RPMI8226 (cell line): Measurements from ENCODE around the gene HIPK4.
"Not testable (repeated sequence)": the region's sequence is repeated elsewhere in the genome, so short reads cannot be mapped to it uniquely, and the experiment has no call there.

ENCODE experiments used
- DNase-seq: peaks from one replicate; pipeline ENCODE4 v3.0.0-alpha.2; 2015

HIPK4 gene

DNA sequence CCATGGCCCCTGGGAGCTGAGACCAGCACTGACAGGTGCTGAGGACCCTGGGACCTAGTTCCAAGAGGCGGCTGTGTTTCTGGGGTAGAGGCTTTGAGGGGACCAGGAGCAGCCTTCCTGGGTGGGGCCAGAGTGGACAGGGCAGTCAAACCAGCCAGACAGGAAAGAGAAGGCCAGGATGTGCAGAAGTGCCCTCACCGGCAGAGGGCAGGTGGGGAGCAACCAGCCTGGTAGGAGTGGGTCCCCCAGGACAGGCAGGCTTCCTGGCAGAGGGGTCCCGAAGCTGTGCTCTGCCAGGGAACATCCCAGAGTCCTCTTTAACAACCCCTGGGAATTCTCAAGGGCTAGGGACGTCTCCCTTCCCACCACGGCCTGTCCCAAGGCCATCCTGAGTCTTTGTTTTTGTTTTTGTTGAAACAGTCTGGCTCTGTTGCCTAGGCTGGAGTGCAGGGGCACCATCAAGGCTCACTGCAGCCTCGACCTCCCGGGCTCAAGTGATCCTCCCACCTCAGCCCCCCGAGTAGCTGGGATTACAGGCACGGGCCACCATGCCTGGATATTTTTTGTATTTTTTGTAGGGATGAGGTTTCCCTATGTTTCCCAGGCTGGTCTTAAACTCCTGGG is 3.0 kb upstream of the HIPK4 start:
- no peak for DNase-seq

DNA sequence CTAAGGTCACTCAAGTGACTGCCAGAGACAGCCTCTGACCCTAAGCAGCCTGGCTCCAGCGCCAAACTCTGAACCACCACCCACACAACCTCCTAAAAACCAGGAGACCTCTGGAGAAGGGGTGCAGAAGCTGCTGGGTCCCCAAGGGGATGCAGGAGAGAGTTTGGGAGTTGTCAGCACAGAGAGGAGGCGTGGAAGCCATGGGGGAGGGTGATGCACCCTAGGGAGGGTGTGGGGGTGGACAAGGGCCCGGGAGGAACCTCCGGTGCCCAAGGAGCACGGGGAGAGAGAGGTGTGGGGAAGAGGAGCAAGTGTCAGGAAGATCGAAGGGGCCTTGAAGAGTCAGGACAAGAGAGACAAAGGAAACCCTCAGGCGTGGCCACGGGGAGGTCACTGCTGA is 2.1 kb upstream of the HIPK4 start:
- DNase-seq, result no peak

DNA sequence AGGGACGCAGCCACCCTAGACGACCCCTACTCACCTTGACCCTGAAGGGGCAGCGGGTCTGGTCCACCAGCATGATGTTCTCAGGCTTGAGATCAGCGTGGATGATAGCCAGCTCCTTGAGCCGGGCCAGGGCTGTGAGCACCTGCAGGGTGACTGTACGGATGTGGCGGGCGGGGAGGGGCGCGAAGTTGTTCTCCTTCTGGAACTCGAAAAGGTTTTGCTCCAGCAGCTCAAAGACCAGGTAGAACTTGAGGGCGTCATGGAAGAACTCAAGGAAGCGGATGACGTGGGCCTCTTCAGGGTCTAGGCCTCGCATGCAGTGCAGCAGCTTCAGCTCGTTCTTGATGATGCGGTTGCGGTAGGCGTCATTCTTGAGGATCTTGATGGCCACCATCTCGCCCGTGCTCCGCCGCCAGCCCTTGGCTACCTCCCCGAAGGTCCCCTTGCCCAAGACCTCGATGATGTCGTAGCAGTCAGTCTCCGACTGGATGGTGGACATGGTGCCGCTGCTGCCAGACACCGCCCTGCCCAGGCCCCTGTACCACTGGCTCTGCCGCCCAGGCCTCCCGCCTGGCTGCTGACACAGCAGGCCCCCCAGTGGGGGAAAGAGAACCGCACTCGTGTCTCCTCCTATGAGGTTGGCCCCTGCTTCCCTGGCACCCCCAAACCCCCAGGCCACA is 437 bp downstream of the HIPK4 start:
- DNase-seq, result no peak

- no peak for DNase-seq
Observed at GRCh38 chr19:40388481-40388880, 1.5 kb downstream of the HIPK4 start.

DNA sequence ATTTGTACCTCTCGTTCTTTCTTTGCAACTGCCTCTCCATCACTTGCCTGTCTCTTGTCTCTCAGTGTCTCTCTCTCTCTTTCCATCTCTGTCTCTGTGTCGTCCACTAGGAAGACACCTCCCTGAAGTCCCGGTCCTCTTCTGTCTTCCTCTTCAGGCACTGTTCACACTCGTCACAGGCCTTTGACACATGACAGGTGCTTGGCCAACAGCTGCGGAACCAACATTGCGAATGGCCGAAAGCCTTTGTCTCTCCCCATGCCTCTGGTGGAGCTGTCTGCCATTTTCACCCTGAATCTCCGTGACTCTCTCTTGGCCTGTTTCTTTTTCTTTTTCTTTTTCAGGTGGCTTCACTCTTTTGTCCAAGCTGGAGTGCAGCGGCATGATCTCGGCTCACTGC is 2.8 kb downstream of the HIPK4 start:
- DNase-seq, result no peak

DNA sequence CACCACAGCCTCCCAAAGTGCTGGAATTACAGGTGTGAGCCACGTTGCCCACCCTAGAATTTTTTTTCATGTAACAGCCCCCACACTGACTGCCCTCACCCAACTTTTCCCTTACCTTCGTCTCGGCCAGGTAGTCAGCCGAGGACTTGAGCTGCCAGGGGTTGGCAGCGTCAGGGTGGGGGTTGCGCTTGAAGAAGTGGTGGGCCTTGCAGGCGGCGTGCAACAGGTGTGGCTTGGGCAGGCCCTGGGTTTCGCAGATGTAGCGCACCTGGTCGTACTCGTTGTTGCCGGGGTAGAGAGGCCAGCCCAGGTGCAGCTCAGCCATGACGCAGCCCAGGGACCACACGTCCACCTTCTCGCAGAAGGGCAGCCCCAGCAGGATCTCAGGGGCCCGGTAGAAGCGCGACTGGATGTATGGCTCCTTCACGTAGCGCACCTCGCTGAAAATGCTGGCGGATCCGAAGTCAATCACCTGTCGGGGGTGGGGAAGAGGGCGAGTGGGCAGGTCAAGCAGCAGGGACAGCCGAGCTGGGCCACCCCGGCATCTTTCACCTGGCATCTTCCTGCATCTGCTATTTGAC is 6.2 kb downstream of the HIPK4 start:
- no peak for DNase-seq

- DNase-seq, result no peak
Observed at GRCh38 chr19:40381321-40381720, 8.7 kb downstream of the HIPK4 start.

DNA sequence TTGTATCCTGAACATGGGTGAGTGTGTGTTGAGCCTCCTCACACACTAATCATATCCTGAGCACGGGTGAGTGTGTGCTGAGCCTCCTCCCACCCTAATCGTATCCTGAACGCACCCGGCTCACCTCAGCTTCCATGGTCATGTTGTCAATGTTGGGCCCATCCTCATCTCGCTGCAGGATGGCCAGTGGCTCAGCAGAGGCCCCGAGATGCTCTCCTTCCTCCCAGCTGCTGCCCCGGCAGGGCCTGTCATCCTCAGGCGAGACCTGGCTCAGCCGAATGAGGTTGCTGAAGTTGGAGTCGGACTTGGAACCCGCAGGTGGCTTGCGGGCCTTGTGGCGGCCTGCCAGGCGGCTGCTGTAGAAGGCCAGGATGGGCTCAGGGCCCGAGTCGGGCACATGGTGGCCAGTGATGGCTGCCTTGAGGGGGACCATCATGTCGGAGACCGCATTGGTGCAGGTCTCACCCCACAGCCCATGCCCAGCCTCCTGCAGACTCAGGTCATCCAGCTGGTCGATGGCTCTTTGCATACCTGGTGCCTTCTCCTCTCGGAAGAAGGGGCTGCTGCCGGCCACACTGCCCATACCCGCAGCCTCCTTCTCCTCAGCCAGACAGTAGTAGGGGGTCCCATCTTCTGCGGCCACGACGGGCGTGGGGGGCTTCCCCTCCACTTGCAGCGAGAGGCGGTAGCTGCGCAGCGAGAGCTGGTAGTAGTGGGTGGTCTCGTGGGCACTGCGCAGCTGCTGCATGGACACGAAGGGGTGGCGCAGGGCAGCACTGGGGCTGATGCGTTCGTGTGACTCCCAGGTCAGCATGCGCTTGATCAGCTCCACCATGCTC is 9.6 kb downstream of the HIPK4 start:
- DNase-seq, result no peak

DNA sequence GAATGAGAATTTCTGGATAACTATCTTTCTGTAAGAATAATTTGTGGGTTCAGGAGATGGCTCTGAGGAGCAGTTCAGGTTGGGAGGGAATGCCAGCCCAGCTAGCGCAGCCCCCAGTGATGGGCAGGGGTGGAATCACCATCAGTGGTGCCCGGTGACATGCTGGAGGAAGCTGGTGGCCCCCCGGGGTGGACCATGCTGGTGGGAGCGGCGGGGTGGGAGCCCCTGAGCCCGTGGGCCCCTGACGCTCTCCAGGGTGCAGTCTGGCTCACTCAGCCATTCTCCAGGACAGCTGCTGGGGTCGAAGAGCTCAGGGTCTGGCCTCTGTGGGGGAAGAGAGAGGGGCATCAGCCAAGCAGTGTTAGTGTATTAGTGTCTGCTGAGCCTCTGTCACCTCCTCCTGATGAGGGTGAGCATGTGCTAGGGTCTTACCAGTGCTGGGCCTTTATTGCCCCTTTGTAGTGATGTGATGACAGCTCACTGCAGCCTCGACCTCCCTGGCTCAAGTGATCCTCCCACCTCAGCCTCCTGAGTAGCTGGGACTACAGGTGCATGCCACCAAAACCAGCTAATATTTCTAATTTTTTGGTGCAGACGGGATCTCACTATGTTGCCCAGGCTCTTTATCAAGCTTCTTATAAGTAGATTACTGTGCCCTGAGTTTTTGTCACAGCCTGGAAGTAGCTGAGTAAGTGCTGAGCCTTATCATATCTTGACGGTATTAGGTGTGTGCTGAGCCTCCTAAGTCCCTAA is 10.4 kb downstream of the HIPK4 start:
- no peak for DNase-seq

- no peak for DNase-seq
Observed at GRCh38 chr19:40378509-40378908, 11.5 kb downstream of the HIPK4 start.

DNA sequence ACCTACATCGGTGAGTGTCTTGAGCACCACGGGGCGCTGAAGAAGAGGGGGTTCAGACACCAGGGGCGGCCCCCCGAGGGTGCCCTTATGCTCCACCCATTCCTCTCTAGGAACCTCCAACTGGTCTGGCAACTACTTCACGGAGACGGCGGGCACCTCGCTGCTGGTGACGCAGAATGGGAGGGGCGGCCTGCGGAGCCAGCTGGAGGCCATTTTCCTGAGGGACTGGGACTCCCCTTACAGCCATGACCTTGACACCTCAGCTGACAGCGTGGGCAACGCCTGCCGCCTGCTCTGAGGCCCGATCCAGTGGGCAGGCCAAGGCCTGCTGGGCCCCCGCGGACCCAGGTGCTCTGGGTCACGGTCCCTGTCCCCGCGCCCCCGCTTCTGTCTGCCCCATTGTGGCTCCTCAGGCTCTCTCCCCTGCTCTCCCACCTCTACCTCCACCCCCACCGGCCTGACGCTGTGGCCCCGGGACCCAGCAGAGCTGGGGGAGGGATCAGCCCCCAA is 12.1 kb downstream of the HIPK4 start:
- DNase-seq, result no peak

- no peak for DNase-seq
Observed at GRCh38 chr19:40376286-40376862, 13.6 kb downstream of the HIPK4 start.

GRCh38 chr19:40374084-40374483 is 15.9 kb downstream of the HIPK4 start:
- DNase-seq, result no peak

DNA sequence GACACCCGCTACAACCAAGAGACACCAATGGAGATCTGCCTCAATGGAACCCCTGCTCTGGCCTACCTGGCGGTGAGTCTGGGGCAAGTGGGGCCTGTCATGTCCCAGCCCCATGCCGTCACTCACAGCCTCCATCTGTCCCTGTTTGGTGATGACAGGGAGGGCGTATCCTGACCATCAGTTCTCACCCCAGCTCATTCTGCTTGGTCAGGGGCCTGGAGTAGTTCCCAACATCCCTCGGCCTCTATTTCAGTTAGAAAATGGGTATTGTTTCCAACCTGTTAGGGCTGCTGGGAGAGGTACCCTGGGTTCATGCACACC is 18.2 kb downstream of the HIPK4 start:
- DNase-seq, result no peak

GRCh38 chr19:40370997-40371801 is 18.8 kb downstream of the HIPK4 start:
- no peak for DNase-seq

DNA sequence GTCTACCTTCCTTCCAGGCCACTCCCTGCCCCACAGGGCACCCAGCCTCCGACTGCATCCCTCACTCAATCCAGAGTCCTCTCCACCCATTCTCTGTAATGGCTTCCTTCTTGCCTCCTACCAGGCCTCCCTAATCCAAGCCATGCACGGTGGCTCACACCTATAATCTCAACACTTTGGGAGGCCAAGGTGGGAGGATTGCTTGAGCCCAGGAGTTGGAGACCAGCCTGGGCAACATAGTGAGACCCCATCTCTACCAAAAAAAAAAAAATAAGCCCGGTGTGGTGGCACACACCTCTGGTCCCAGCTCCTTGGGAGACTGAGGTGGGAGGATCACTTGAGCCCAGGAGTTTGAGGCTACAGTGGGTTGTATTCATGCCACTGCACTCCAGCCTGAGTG is 19.7 kb downstream of the HIPK4 start:
- not testable (repeated sequence) for DNase-seq

GRCh38 chr19:40369797-40370196 is 20.2 kb downstream of the HIPK4 start:
- no peak for DNase-seq

GRCh38 chr19:40367577-40368434 is 22.2 kb downstream of the HIPK4 start:
- DNase-seq, result no peak

GRCh38 chr19:40366697-40367561 is 23.1 kb downstream of the HIPK4 start:
- no peak for DNase-seq
